NCI-H82 (cell line): ENCODE measurements around the gene DYNLRB1.
"Not testable (repeated sequence)": the region's sequence is repeated elsewhere in the genome, so short reads cannot be mapped to it uniquely, and the experiment has no call there.

Source experiments
- DNase-seq: peaks from one replicate; lab custom pipeline; 2025; lab: John Stamatoyannopoulos, UW

DYNLRB1 gene

GRCh38 chr20:34516247-34517113, at the start of gene DYNLRB1:
TSS of gene DYNLRB1 (plus strand) at chr20:34516422. CDS start at chr20:34516459, 37 bp downstream.
- peak; percentile 99 for DNase-seq

GRCh38 chr20:34468951-34469350, 47.3 kb upstream of the DYNLRB1 start:
- peak; percentile 30 for DNase-seq

- DNase-seq = peak; percentile 39
These were observed 43.8 kb upstream of the DYNLRB1 start for GRCh38 chr20:34472246-34472925.

- DNase-seq = peak; percentile 90
These were observed 42.8 kb upstream of the DYNLRB1 start for GRCh38 chr20:34473262-34473883.

GRCh38 chr20:34475979-34476736, 40.1 kb upstream of the DYNLRB1 start:
- DNase-seq = no peak

GRCh38 chr20:34479627-34480026, 36.6 kb upstream of the DYNLRB1 start:
- DNase-seq = no peak

- not testable (repeated sequence) for DNase-seq
These were observed 34.1 kb upstream of the DYNLRB1 start for GRCh38 chr20:34482154-34482553.

GRCh38 chr20:34483585-34484220, 32.5 kb upstream of the DYNLRB1 start:
- not testable (repeated sequence) for DNase-seq

- no peak for DNase-seq
These were observed 31.1 kb upstream of the DYNLRB1 start for GRCh38 chr20:34485068-34485634.

- no peak for DNase-seq
These were observed 24.8 kb upstream of the DYNLRB1 start for GRCh38 chr20:34491226-34491931.

GRCh38 chr20:34491932-34492509, 24.2 kb upstream of the DYNLRB1 start:
- DNase-seq = no peak

GRCh38 chr20:34493646-34494045, 22.6 kb upstream of the DYNLRB1 start:
- DNase-seq = no peak

GRCh38 chr20:34495307-34495706, 20.9 kb upstream of the DYNLRB1 start:
- no peak for DNase-seq

- no peak for DNase-seq
These were observed 20.3 kb upstream of the DYNLRB1 start for GRCh38 chr20:34495916-34496315.

GRCh38 chr20:34497596-34497995, 18.6 kb upstream of the DYNLRB1 start:
- DNase-seq = not testable (repeated sequence)

GRCh38 chr20:34500823-34501222, 15.4 kb upstream of the DYNLRB1 start:
- no peak for DNase-seq

GRCh38 chr20:34506480-34506879, 9.7 kb upstream of the DYNLRB1 start:
- no peak for DNase-seq

- no peak for DNase-seq
These were observed 8.4 kb upstream of the DYNLRB1 start for GRCh38 chr20:34507702-34508413.

GRCh38 chr20:34510575-34510974, 5.6 kb upstream of the DYNLRB1 start:
- DNase-seq = no peak

GRCh38 chr20:34511891-34512265, 4.3 kb upstream of the DYNLRB1 start:
- no peak for DNase-seq
